Ishikawa (cell line): ENCODE data around the gene MOGAT1.

ENCODE experiments used
- CREB1 ChIP-seq: IDR thresholded peaks from 2 replicates; pipeline ENCODE4 v1.6.1; 2012; ENCODE audit warnings: low read depth
- TAF1 ChIP-seq: IDR thresholded peaks from 2 replicates; pipeline ENCODE4 v1.6.1; 2012; ENCODE audit warnings: low read depth, mild to moderate bottlenecking
- TF ChIP-seq, protein P1 (sequence below): IDR thresholded peaks from 2 replicates; pipeline ENCODE4 v1.6.1; 2012
- TF ChIP-seq, protein P2 (sequence below): IDR thresholded peaks from 2 replicates; pipeline ENCODE4 v1.6.1; 2012; ENCODE audit warnings: low read depth, mild to moderate bottlenecking

- no peak for TF ChIP-seq CREB1
- TF ChIP-seq, protein P1, sequence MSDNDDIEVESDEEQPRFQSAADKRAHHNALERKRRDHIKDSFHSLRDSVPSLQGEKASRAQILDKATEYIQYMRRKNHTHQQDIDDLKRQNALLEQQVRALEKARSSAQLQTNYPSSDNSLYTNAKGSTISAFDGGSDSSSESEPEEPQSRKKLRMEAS = no peak
- TF ChIP-seq TAF1 = no peak
- TF ChIP-seq, protein P2, sequence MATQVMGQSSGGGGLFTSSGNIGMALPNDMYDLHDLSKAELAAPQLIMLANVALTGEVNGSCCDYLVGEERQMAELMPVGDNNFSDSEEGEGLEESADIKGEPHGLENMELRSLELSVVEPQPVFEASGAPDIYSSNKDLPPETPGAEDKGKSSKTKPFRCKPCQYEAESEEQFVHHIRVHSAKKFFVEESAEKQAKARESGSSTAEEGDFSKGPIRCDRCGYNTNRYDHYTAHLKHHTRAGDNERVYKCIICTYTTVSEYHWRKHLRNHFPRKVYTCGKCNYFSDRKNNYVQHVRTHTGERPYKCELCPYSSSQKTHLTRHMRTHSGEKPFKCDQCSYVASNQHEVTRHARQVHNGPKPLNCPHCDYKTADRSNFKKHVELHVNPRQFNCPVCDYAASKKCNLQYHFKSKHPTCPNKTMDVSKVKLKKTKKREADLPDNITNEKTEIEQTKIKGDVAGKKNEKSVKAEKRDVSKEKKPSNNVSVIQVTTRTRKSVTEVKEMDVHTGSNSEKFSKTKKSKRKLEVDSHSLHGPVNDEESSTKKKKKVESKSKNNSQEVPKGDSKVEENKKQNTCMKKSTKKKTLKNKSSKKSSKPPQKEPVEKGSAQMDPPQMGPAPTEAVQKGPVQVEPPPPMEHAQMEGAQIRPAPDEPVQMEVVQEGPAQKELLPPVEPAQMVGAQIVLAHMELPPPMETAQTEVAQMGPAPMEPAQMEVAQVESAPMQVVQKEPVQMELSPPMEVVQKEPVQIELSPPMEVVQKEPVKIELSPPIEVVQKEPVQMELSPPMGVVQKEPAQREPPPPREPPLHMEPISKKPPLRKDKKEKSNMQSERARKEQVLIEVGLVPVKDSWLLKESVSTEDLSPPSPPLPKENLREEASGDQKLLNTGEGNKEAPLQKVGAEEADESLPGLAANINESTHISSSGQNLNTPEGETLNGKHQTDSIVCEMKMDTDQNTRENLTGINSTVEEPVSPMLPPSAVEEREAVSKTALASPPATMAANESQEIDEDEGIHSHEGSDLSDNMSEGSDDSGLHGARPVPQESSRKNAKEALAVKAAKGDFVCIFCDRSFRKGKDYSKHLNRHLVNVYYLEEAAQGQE = no peak
Observed at GRCh38 chr2:222707689-222708273, 36.3 kb downstream of the MOGAT1 start.
